K562 (cell line): Measurements from ENCODE around the gene LAPTM5. TPM values are rescaled to one million over a fixed set of nuclear protein-coding genes. Genes with fewer than 3 reads are reported as not detected.

Experiments
- ATF1 ChIP-seq, 2 experiments: fragments of 450-650 bp in 1 of 2; IDR thresholded peaks; 2 replicates each; pipeline ENCODE4 v1.6.1; 2016; ENCODE audit warnings: missing compliant biosample characterization in 1 of 2, missing genetic modification characterization in 1 of 2
- BRD9 ChIP-seq: fragments of 450-650 bp; IDR thresholded peaks from 2 replicates; pipeline ENCODE4 v1.6.1; 2018; ENCODE audit warnings: low read depth; ENCODE audit not compliant: partially characterized antibody
- C11orf30 ChIP-seq: fragments of 450-650 bp; IDR thresholded peaks from 2 replicates; pipeline ENCODE4 v1.6.1; 2016; ENCODE audit warnings: low read depth, mild to moderate bottlenecking
- CEBPZ ChIP-seq: fragments of 150-350 bp; IDR thresholded peaks from 2 replicates; pipeline ENCODE4 v1.6.1; 2014; ENCODE audit warnings: low read depth, mild to moderate bottlenecking, low read length, borderline replicate concordance
- CTBP1 ChIP-seq: fragments of 450-650 bp; IDR thresholded peaks from 2 replicates; pipeline ENCODE4 v1.6.1; 2016; ENCODE audit warnings: borderline replicate concordance
- CTCFL ChIP-seq: IDR thresholded peaks from 2 replicates; pipeline ENCODE4 v1.6.1; 2011; ENCODE audit warnings: borderline replicate concordance, low read depth, mild to moderate bottlenecking, moderate library complexity, low read length; ENCODE audit not compliant: insufficient read depth, poor library complexity, severe bottlenecking
- FOSL1 ChIP-seq: fragments of 200-800 bp; sonication (Bioruptor generic); conservative IDR thresholded peaks from 2 replicates; pipeline ENCODE4 v1.6.1; 2016; ENCODE audit warnings: missing genetic modification characterization, missing compliant biosample characterization
- JUN ChIP-seq, 2 experiments: sonication (generic) in 1 of 2; formaldehyde crosslinking in 1 of 2; IDR thresholded peaks; 2 replicates each; pipeline versions ENCODE4 v1.6.1 to v1.8.0; 2012 to 2022; ENCODE audit warnings: borderline replicate concordance in 2 of 2, mild to moderate bottlenecking in 2 of 2, improper control_type of control experiment in 1 of 2, low read depth in 1 of 2, low read length in 1 of 2, missing genetic modification reagents in 1 of 2
- JUND ChIP-seq, 2 experiments: IDR thresholded peaks; 2 replicates in 1 of 2; 3 replicates in 1 of 2; pipeline ENCODE4 v1.6.1; 2011; ENCODE audit warnings: borderline replicate concordance in 2 of 2, low read depth in 2 of 2, low read length in 2 of 2, improper control_type of control experiment in 1 of 2, missing biosample characterization in 1 of 2, missing genetic modification characterization in 1 of 2, missing genetic modification reagents in 1 of 2
- NFIC ChIP-seq: fragments of 450-650 bp; IDR thresholded peaks from 2 replicates; pipeline ENCODE4 v1.6.1; 2017; ENCODE audit warnings: mild to moderate bottlenecking, inconsistent platforms
- POLR3G ChIP-seq: IDR thresholded peaks from 2 replicates; pipeline ENCODE4 v1.6.1; 2011; ENCODE audit not compliant: insufficient read length, insufficient replicate concordance; ENCODE audit errors: extremely low read depth
- SRSF1 ChIP-seq: fragments of 200-400 bp; formaldehyde crosslinking; IDR thresholded peaks from 2 replicates; pipeline ENCODE4 v1.6.1; 2017; ENCODE audit warnings: mild to moderate bottlenecking, low read depth, low read length, moderate library complexity
- TAF15 ChIP-seq: fragments of 200-400 bp; formaldehyde crosslinking; IDR thresholded peaks from 2 replicates; pipeline ENCODE4 v1.6.1; 2017; ENCODE audit warnings: mild to moderate bottlenecking, low read depth, low read length, moderate library complexity
- U2AF1 ChIP-seq: fragments of 200-400 bp; formaldehyde crosslinking; optimal IDR thresholded peaks from 2 replicates; pipeline ENCODE3; 2017; ENCODE audit warnings: mild to moderate bottlenecking, low read depth, low read length, moderate library complexity
- ZBTB2 ChIP-seq: fragments of 450-650 bp; IDR thresholded peaks from 2 replicates; pipeline ENCODE4 v1.6.1; 2016; ENCODE audit warnings: antibody characterized with exemption
- ZC3H8 ChIP-seq: fragments of 450-650 bp; IDR thresholded peaks from 2 replicates; pipeline ENCODE4 v1.6.1; 2017
- ZKSCAN8 ChIP-seq: fragments of 200-800 bp; sonication (Bioruptor generic); IDR thresholded peaks from 2 replicates; pipeline ENCODE4 v1.6.1; 2016; ENCODE audit warnings: missing genetic modification characterization, missing compliant biosample characterization
- ZNF277 ChIP-seq: fragments of 250-450 bp; sonication (Bioruptor Pico); IDR thresholded peaks from 2 replicates; pipeline ENCODE4 v1.8.0; 2022; ENCODE audit warnings: inconsistent platforms, mild to moderate bottlenecking, moderate library complexity, borderline replicate concordance
- polyA plus RNA-seq, 8 experiments: library from polyadenylated mRNA; depleted of rRNA in 4 of 8; stranded (reverse) in 5 of 8; unstranded in 3 of 8; fragments of >200 nt; fragmentation: Nextera tagmentation in 2 of 8; fragmentation: Illumina TruSeq in 1 of 8; extraction: Ambion mirVana in 2 of 8; extraction: Trizol in 1 of 8; gene quantifications; 2 replicates each; pipeline versions ENCODE4 v1.2.1 to v1.2.3, GENCODE V29; 2011 to 2014; ENCODE audit warnings: inconsistent platforms in 1 of 8, missing spikeins in 1 of 8
- total RNA-seq, 7 experiments: library from RNA; depleted of rRNA in 6 of 7; stranded (reverse); fragments of >200 nt in 6 of 7; fragmentation: Illumina TruSeq in 2 of 7; extraction: Trizol in 2 of 7; gene quantifications; 2 replicates each; pipeline versions ENCODE4 v1.2.1 to v1.2.3, GENCODE V29; 2011 to 2021; ENCODE audit warnings: low replicate concordance in 1 of 7

The LAPTM5 gene
- total and polyA plus RNA-seq, 9 of the 15 experiments (the other 6 are each of a cell fraction or from before 2014, with no cell fraction given), result 2.4 to 47.3 (median 20.3) TPM

- TF ChIP-seq ZBTB2 (no peak), NFIC (peak; percentile 50), U2AF1 (no peak), ZC3H8 (no peak), CTCFL (no peak), ATF1 (CRISPR knock-in tag; IDR thresholded peaks at IDR 0.05) (no peak), ATF1 (tag; IDR thresholded peaks at IDR 0.05) (peak; percentile 41; the same call in 1 of the 2 replicates), BRD9 (no peak), CTBP1 (0 out of 2 replicates have a peak, but pooled peaks have one; percentile 9), ZNF277 (no peak), TAF15 (no peak), C11orf30 (no peak), JUND (IDR thresholded peaks at IDR 0.05; ENCODE audit: borderline replicate concordance, low read depth, low read length) (no peak), JUND (tag; IDR thresholded peaks at IDR 0.05; ENCODE audit: borderline replicate concordance, low read depth, low read length) (no peak), SRSF1 (no peak), JUN (IDR thresholded peaks at IDR 0.05; ENCODE audit: borderline replicate concordance, low read depth, low read length) (0 out of 2 replicates have a peak, but pooled peaks have one; percentile 13), JUN (CRISPR knock-in tag; IDR thresholded peaks at IDR 0.05; ENCODE audit: borderline replicate concordance) (no peak), CEBPZ (no peak), POLR3G (no peak), FOSL1 (no peak), ZKSCAN8 (no peak)
Measured at GRCh38 chr1:30758785-30759380, 1.3 kb upstream of the LAPTM5 start (continued).
